ENCODE data around the gene RNF166.

GRCh38 chr16:88653101-88653500 lies 53.1 kb downstream of the RNF166 start:
- no peak for TF ChIP-seq CTCF (conservative IDR thresholded peaks at IDR 0.05 in 1 of 2, IDR thresholded peaks at IDR 0.05 in 1 of 2; ENCODE audit: low read depth in 1 of 2, low read length in 2 of 2)
- no peak for TF ChIP-seq EZH2 (IDR thresholded peaks at IDR 0.05; ENCODE audit: low read length, missing control alignments)
